Smooth muscle cell of the brain vasculature (primary cell): ENCODE results near the gene TRIM69.

Experiments
- DNase-seq: peaks from one replicate; pipeline ENCODE4 v3.0.0-alpha.2; 2012; ENCODE audit warnings: low read depth, low spot score

TRIM69 gene

GRCh38 chr15:44804298-44805046, 68.1 kb downstream of the TRIM69 start:
- DNase-seq = no peak

DNA sequence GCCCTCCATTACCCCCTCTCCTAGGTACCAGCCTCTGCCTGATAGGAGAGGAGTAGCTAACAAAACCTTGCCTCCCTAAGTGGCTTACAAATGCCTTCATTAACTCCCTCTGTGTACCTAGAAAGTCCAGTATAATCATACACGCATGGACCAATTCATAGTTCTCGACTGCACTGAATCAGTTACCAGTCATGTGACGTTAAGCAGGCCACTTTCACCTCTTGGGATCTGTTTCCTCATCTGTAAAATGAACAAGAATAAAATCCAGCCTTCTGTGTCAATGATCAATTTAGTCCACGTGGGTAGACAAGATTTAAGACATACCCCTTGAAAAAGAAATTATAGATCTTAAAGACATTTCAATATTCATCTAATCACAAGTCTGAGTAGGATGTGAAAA, 72.2 kb downstream of the TRIM69 start:
- DNase-seq = no peak

DNA sequence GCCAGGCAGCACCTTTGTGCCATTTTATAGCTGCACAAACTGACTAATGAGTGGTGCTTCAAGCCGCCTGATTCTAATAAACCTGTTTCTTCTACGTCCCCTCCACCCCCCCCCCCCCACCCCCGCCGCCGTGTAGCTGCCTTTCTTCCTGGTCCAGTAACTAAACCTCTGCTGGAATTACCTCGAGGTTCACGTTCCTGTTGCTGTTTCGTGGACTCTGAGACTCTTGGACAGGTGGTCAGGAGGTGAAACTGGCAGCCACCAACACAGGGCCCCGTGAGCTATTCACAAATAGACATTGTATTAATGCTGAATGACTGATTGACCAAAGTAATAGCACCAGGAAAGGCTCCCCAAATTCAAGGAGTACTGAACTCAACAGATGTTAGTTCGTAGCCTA, 73.9 kb downstream of the TRIM69 start:
- no peak for DNase-seq

- DNase-seq = no peak
These were observed 75.0 kb downstream of the TRIM69 start for GRCh38 chr15:44811337-44811736.

DNA sequence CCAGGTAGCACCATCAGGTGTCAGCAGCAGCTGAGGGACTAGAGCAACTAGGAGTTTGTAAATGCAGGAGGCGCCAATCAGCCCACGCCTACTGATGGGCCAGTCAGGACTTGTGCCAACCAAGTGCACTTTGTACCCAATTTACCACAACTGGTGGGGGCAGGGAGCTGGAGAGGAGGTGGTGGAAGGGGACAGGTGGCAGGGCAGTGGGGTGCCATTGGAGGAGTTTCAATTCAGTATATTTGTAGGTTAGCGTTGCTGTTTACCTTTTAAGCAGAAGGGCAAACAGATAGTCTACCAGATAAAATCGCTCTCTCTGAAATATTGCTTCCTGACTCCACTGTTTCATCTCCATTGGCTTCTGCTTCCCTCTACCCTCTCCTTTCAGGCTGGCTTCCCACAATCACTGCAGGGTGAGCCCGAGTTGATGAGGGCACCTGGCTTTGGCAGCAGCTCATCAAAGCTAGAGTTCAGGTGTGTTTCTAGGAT, 75.7 kb downstream of the TRIM69 start:
- no peak for DNase-seq

DNA sequence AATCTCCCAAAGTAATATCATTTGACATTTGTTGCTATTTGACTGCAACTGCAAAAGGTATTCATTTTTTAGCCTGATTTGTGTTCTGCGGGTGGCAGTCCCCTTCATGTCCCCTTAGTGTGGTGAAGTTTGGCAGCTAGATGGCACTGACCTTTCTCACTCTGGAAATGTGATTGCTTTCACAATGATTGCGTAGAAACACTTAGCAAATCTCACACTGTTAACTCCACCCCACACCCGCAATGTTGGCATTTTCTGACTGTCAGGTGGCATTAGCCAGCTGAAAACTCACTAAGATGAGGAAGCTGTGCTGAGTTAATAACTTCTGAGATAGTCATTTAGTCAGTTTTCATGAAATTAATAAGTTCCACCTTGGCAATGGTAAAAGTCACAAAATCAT, 76.9 kb downstream of the TRIM69 start:
- DNase-seq = no peak
